HEK293 (cell line): ENCODE results near the gene LMAN1L.
A peak's percentile ranks its signal among the peaks of the same experiment; 100 is the strongest.

Experiments used
- KLF17 ChIP-seq: fragments of 450-650 bp; formaldehyde crosslinking; IDR thresholded peaks from 2 replicates; pipeline ENCODE4 v1.5.1; 2016; ENCODE audit warnings: missing biosample characterization, missing genetic modification characterization
- PATZ1 ChIP-seq: fragments of 450-650 bp; formaldehyde crosslinking; IDR thresholded peaks from 2 replicates; pipeline ENCODE4 v1.5.1; 2016; ENCODE audit warnings: missing biosample characterization, missing genetic modification characterization
- REST ChIP-seq: fragments of 450-650 bp; formaldehyde crosslinking; IDR thresholded peaks from 2 replicates; pipeline ENCODE4 v1.5.1; 2016; ENCODE audit warnings: missing biosample characterization, missing genetic modification characterization
- SALL2 ChIP-seq: fragments of 450-650 bp; formaldehyde crosslinking; IDR thresholded peaks from 2 replicates; pipeline ENCODE4 v1.5.0; 2017; ENCODE audit warnings: missing biosample characterization, mild to moderate bottlenecking, missing genetic modification characterization, borderline replicate concordance
- SCRT1 ChIP-seq: fragments of 450-650 bp; formaldehyde crosslinking; IDR thresholded peaks from 2 replicates; pipeline ENCODE4 v1.5.1; 2016; ENCODE audit warnings: missing biosample characterization, missing genetic modification characterization, borderline replicate concordance
- SETDB1 ChIP-seq: IDR thresholded peaks from one replicate; pipeline ENCODE4 v1.6.1; 2017; ENCODE audit warnings: mild to moderate bottlenecking, low read length, moderate library complexity, mixed read lengths; ENCODE audit not compliant: insufficient read length
- SP7 ChIP-seq: fragments of 450-650 bp; formaldehyde crosslinking; IDR thresholded peaks from 2 replicates; pipeline ENCODE4 v1.5.1; 2016; ENCODE audit warnings: missing biosample characterization, missing genetic modification characterization
- TRIM28 ChIP-seq: IDR thresholded peaks from 2 replicates; pipeline ENCODE4 v1.6.1; 2011; ENCODE audit warnings: low read length, control low read depth, borderline replicate concordance
- WT1 ChIP-seq: fragments of 450-650 bp; formaldehyde crosslinking; IDR thresholded peaks from 2 replicates; pipeline ENCODE4 v1.5.1; 2016; ENCODE audit warnings: missing biosample characterization, missing genetic modification characterization
- YY2 ChIP-seq: fragments of 450-650 bp; formaldehyde crosslinking; IDR thresholded peaks from 2 replicates; pipeline ENCODE4 v1.5.1; 2016; ENCODE audit warnings: missing biosample characterization, missing genetic modification characterization
- ZFP37 ChIP-seq: fragments of 450-650 bp; formaldehyde crosslinking; IDR thresholded peaks from 2 replicates; pipeline ENCODE4 v1.5.1; 2016; ENCODE audit warnings: missing biosample characterization, missing genetic modification characterization
- ZIC2 ChIP-seq: fragments of 450-650 bp; formaldehyde crosslinking; IDR thresholded peaks from 2 replicates; pipeline ENCODE4 v1.5.1; 2016; ENCODE audit warnings: missing biosample characterization, missing genetic modification characterization
- ZNF112 ChIP-seq: fragments of 450-650 bp; formaldehyde crosslinking; IDR thresholded peaks from 2 replicates; pipeline ENCODE4 v1.5.0; 2017; ENCODE audit warnings: missing biosample characterization, missing genetic modification characterization
- ZNF133 ChIP-seq: fragments of 450-650 bp; formaldehyde crosslinking; IDR thresholded peaks from 2 replicates; pipeline ENCODE4 v1.5.1; 2016; ENCODE audit warnings: missing biosample characterization, missing genetic modification characterization
- ZNF169 ChIP-seq: fragments of 450-650 bp; formaldehyde crosslinking; IDR thresholded peaks from 2 replicates; pipeline ENCODE4 v1.5.1; 2016; ENCODE audit warnings: missing biosample characterization, missing genetic modification characterization
- ZNF184 ChIP-seq: fragments of 450-650 bp; IDR thresholded peaks from 2 replicates; pipeline ENCODE4 v1.5.1; 2018; ENCODE audit warnings: missing biosample characterization, mild to moderate bottlenecking, missing genetic modification characterization
- ZNF221 ChIP-seq: fragments of 450-650 bp; formaldehyde crosslinking; IDR thresholded peaks from 2 replicates; pipeline ENCODE4 v1.5.1; 2017; ENCODE audit warnings: missing biosample characterization, missing genetic modification characterization, borderline replicate concordance
- ZNF335 ChIP-seq: fragments of 450-650 bp; formaldehyde crosslinking; conservative IDR thresholded peaks from 2 replicates; pipeline ENCODE4 v1.5.1; 2016; ENCODE audit warnings: missing biosample characterization, missing genetic modification characterization
- ZNF404 ChIP-seq: fragments of 450-650 bp; formaldehyde crosslinking; IDR thresholded peaks from 2 replicates; pipeline ENCODE4 v1.5.1; 2017; ENCODE audit warnings: missing biosample characterization, missing genetic modification characterization
- ZNF544 ChIP-seq: fragments of 450-650 bp; formaldehyde crosslinking; IDR thresholded peaks from 2 replicates; pipeline ENCODE4 v1.5.0; 2017; ENCODE audit warnings: missing biosample characterization, missing genetic modification characterization
- ZNF555 ChIP-seq: fragments of 450-650 bp; formaldehyde crosslinking; conservative IDR thresholded peaks from 2 replicates; pipeline ENCODE4 v1.5.1; 2017; ENCODE audit warnings: missing biosample characterization, mild to moderate bottlenecking, missing genetic modification characterization, inconsistent platforms
- ZNF596 ChIP-seq: fragments of 450-650 bp; IDR thresholded peaks from 2 replicates; pipeline ENCODE4 v1.5.0; 2018; ENCODE audit warnings: missing biosample characterization, mild to moderate bottlenecking, missing genetic modification characterization, moderate library complexity
- ZNF610 ChIP-seq: fragments of 450-650 bp; formaldehyde crosslinking; IDR thresholded peaks from 2 replicates; pipeline ENCODE4 v1.5.1; 2016; ENCODE audit warnings: missing biosample characterization, missing genetic modification characterization, borderline replicate concordance
- ZNF629 ChIP-seq: fragments of 450-650 bp; formaldehyde crosslinking; IDR thresholded peaks from 2 replicates; pipeline ENCODE4 v1.5.1; 2017; ENCODE audit warnings: missing biosample characterization, missing genetic modification characterization
- ZNF645 ChIP-seq: fragments of 450-650 bp; formaldehyde crosslinking; IDR thresholded peaks from 2 replicates; pipeline ENCODE4; 2016; ENCODE audit warnings: missing biosample characterization, missing genetic modification characterization
- ZNF664 ChIP-seq: fragments of 450-650 bp; formaldehyde crosslinking; IDR thresholded peaks from 2 replicates; pipeline ENCODE4 v1.5.1; 2016; ENCODE audit warnings: missing biosample characterization, missing genetic modification characterization
- ZNF692 ChIP-seq: fragments of 450-650 bp; formaldehyde crosslinking; IDR thresholded peaks from 2 replicates; pipeline ENCODE4 v1.5.1; 2016; ENCODE audit warnings: missing biosample characterization, missing genetic modification characterization
- ZNF768 ChIP-seq: fragments of 450-650 bp; formaldehyde crosslinking; IDR thresholded peaks from 2 replicates; pipeline ENCODE4 v1.5.1; 2018; ENCODE audit warnings: missing biosample characterization, mild to moderate bottlenecking, missing genetic modification characterization
- ZNF777 ChIP-seq: fragments of 450-650 bp; formaldehyde crosslinking; IDR thresholded peaks from 2 replicates; pipeline ENCODE4 v1.5.1; 2017; ENCODE audit warnings: missing biosample characterization, missing genetic modification characterization, borderline replicate concordance
- ZNF837 ChIP-seq: fragments of 450-650 bp; formaldehyde crosslinking; IDR thresholded peaks from 2 replicates; pipeline ENCODE4 v1.5.1; 2016; ENCODE audit warnings: missing biosample characterization, missing genetic modification characterization
- ZNF843 ChIP-seq: fragments of 450-650 bp; formaldehyde crosslinking; IDR thresholded peaks from 2 replicates; pipeline ENCODE4 v1.5.1; 2016; ENCODE audit warnings: missing biosample characterization, missing genetic modification characterization
- ZSCAN30 ChIP-seq: fragments of 450-650 bp; IDR thresholded peaks from 2 replicates; pipeline ENCODE4 v1.5.1; 2018; ENCODE audit warnings: missing biosample characterization, mild to moderate bottlenecking, missing genetic modification characterization, moderate library complexity

The LMAN1L gene

GRCh38 chr15:74787251-74788041 lies 25.2 kb upstream of the LMAN1L start (continued):
- TF ChIP-seq REST (0 out of 2 replicates have a peak, but pooled peaks have one; percentile 31), ZIC2 (tag by site-specific recombination) (no peak; the same call in 1 of the 2 replicates), ZNF555 (no peak), ZNF610 (tag by site-specific recombination) (no peak), ZNF768 (tag by site-specific recombination) (no peak; the same call in 1 of the 2 replicates), ZNF133 (tag by site-specific recombination) (no peak), ZNF169 (no peak), YY2 (tag by site-specific recombination) (no peak), WT1 (tag by site-specific recombination) (no peak), ZNF335 (tag by site-specific recombination) (peak; percentile 99), ZNF629 (peak; percentile 48), SALL2 (tag by site-specific recombination) (no peak), ZNF404 (tag by site-specific recombination) (no peak), ZNF645 (tag by site-specific recombination) (no peak), PATZ1 (tag by site-specific recombination) (peak; percentile 75; the same call in 1 of the 2 replicates), ZNF184 (no peak), SP7 (tag by site-specific recombination) (peak; percentile 74), ZNF664 (no peak), ZFP37 (tag by site-specific recombination) (no peak), ZNF692 (peak; percentile 63), SETDB1 (no peak), ZNF544 (no peak), ZNF777 (tag by site-specific recombination) (no peak), ZNF837 (tag by site-specific recombination) (no peak), ZNF843 (no peak), ZNF596 (tag by site-specific recombination) (no peak), ZSCAN30 (tag by site-specific recombination) (peak; percentile 76), TRIM28 (peak; percentile 60; the same call in 1 of the 2 replicates), SCRT1 (no peak), ZNF112 (tag by site-specific recombination) (no peak), ZNF221 (no peak), KLF17 (tag by site-specific recombination) (peak; percentile 59; the same call in 1 of the 2 replicates)
